PC-3 (cell line): ENCODE data around the gene EME2. TPM values are rescaled to one million over a fixed set of nuclear protein-coding genes. Genes with fewer than 3 reads are reported as not detected.

Experiments used
- ATAC-seq: fragments of 200-7000 bp; cut with Tn5 transposase; 2 replicates; pipeline ENCODE4 v1.9.1; 2020; ENCODE audit warnings: mild to moderate bottlenecking, moderate library complexity
- BruUV-seq: library from RNA; stranded (reverse); fragments of 400-500 nt; replicated peaks from 2 replicates; lab custom pipeline; 2021; lab: Mats Ljungman, UMichigan
- CTCF ChIA-PET: fragments of 300-600 bp; sonication (Branson Sonifier 250); formaldehyde crosslinking; loops from one replicate; lab custom pipeline; 2022; ENCODE audit warnings: antibody characterized with exemption; lab: Charles Lee
- POLR2A ChIA-PET: fragments of 300-600 bp; sonication (Branson Sonifier 250); formaldehyde crosslinking; loops from one replicate; lab custom pipeline; 2022; ENCODE audit warnings: antibody characterized with exemption; ENCODE audit not compliant: unreplicated experiment; lab: Charles Lee
- DNase-seq: peaks from one replicate; pipeline ENCODE4 v3.0.0-alpha.2; 2015
- H2AFZ ChIP-seq: fragments of 300-600 bp; sonication (generic); 2 replicates; pipeline ENCODE4 v1.6.0; 2016; ENCODE audit warnings: antibody characterized with exemption, low read length
- H3F3A ChIP-seq: fragments of 300-600 bp; sonication (generic); one replicate; pipeline ENCODE4 v1.6.0; 2017; ENCODE audit warnings: antibody characterized with exemption, low read length, control low read depth, mild to moderate bottlenecking; ENCODE audit not compliant: unreplicated experiment
- H3K27ac ChIP-seq: fragments of 300-600 bp; sonication (generic); 2 replicates; pipeline ENCODE4 v1.5.1; 2016; ENCODE audit warnings: mild to moderate bottlenecking, low read length
- H3K27me3 ChIP-seq: fragments of 300-600 bp; sonication (generic); 2 replicates; pipeline ENCODE4 v1.6.1; 2016; ENCODE audit warnings: low read length, mixed read lengths
- H3K36me3 ChIP-seq: fragments of 300-600 bp; sonication (generic); 2 replicates; pipeline ENCODE4 v1.6.1; 2016; ENCODE audit warnings: low read depth, mixed run types, low read length, mixed read lengths
- H3K4me1 ChIP-seq: fragments of 300-600 bp; sonication (generic); 2 replicates; pipeline ENCODE4 v1.5.1; 2016; ENCODE audit warnings: low read length; ENCODE audit not compliant: insufficient read depth
- H3K4me2 ChIP-seq: fragments of 300-600 bp; sonication (generic); 2 replicates; pipeline ENCODE4 v1.6.0; 2016; ENCODE audit warnings: low read length
- H3K4me3 ChIP-seq: fragments of 300-600 bp; sonication (generic); 2 replicates; pipeline ENCODE4 v1.5.1; 2016; ENCODE audit warnings: mild to moderate bottlenecking, low read length, mixed read lengths
- H3K79me2 ChIP-seq: fragments of 300-600 bp; sonication (generic); 2 replicates; pipeline ENCODE4 v1.6.1; 2017; ENCODE audit warnings: low read length, mixed read lengths
- H3K9ac ChIP-seq: fragments of 300-600 bp; sonication (generic); 2 replicates; pipeline ENCODE4 v1.6.0; 2016; ENCODE audit warnings: mild to moderate bottlenecking, low read length
- H3K9me2 ChIP-seq: fragments of 300-600 bp; sonication (generic); replicated peaks from 2 replicates; pipeline ENCODE4 v1.6.1; 2016; ENCODE audit warnings: mixed run types, low read length, mixed read lengths
- H3K9me3 ChIP-seq: fragments of 300-600 bp; sonication (generic); 2 replicates; pipeline ENCODE4 v1.6.1; 2016; ENCODE audit warnings: low read length, mixed read lengths
- H4K20me1 ChIP-seq: fragments of 300-600 bp; sonication (generic); 2 replicates; pipeline ENCODE4 v1.6.1; 2016; ENCODE audit warnings: low read length, mixed read lengths
- CTCF ChIP-seq: fragments of 300-600 bp; sonication (generic); conservative IDR thresholded peaks from 2 replicates; pipeline ENCODE4 v1.5.1; 2017; ENCODE audit warnings: antibody characterized with exemption, low read depth, mild to moderate bottlenecking, low read length
- EZH2 ChIP-seq: fragments of 300-600 bp; sonication (generic); IDR thresholded peaks from one replicate; pipeline ENCODE4 v1.6.1; 2017; ENCODE audit warnings: antibody characterized with exemption, mild to moderate bottlenecking, low read length; ENCODE audit not compliant: unreplicated experiment
- EZH2phosphoT487 ChIP-seq: fragments of 300-600 bp; sonication (generic); IDR thresholded peaks from 2 replicates; pipeline ENCODE4 v1.6.1; 2018; ENCODE audit warnings: mild to moderate bottlenecking, antibody characterized with exemption, low read length, borderline replicate concordance
- intact Hi-C: fragments of 100-400 bp; cut with micrococcal nuclease; formaldehyde crosslinking; loops from 2 replicates; pipeline ENCODE4 v1.9.0; 2023
- total RNA-seq: library from RNA; depleted of rRNA; stranded (reverse); fragments of >200 nt; gene quantifications from 2 replicates; pipeline ENCODE4 v1.2.3, GENCODE V29; 2014

Gene EME2
- total RNA-seq, 1 experiment from 2014 or later, result 12.5 TPM

GRCh38 chr16:1818873-1819525 lies 46.4 kb downstream of the EME2 start:
- intact Hi-C loops, result no loop called here
- no peak for ATAC-seq
- Histone ChIP-seq H3K36me3 (peaks cover 4% of the 10 kb centered on the region; the same call in 1 of the 2 replicates), H4K20me1 (no peaks in the 10 kb centered on the region), H3K4me2 (no peak overlapping the region), H3K27ac (no peak overlapping the region), H2AFZ (no peak overlapping the region), H3K79me2 (no peaks in the 10 kb centered on the region; the same call in 1 of the 2 replicates), H3F3A (no peaks in the 10 kb centered on the region), H3K9me2 (no peaks in the 10 kb centered on the region), H3K27me3 (no peaks in the 10 kb centered on the region), H3K4me3 (no peak overlapping the region), H3K9me3 (no peaks in the 10 kb centered on the region), H3K4me1 (peaks cover 5% of the 10 kb centered on the region; the same call in 1 of the 2 replicates), H3K9ac (no peak overlapping the region)
- no peak for DNase-seq
- TF ChIP-seq EZH2 (no peak), CTCF (no peak), EZH2phosphoT487 (no peak)
- CTCF ChIA-PET, result no interaction called here
- BruUV-seq, result no TSS peak
- POLR2A ChIA-PET, result no interaction called here

- CTCF ChIA-PET, result no interaction called here
- Histone ChIP-seq H3K36me3 (peaks cover 4% of the 10 kb centered on the region; the same call in 1 of the 2 replicates), H3K79me2 (peaks cover 4% of the 10 kb centered on the region; the same call in 1 of the 2 replicates), H4K20me1 (no peaks in the 10 kb centered on the region), H3K27ac (no peak overlapping the region), H3K9me2 (no peaks in the 10 kb centered on the region), H3F3A (no peaks in the 10 kb centered on the region), H3K9ac (no peak overlapping the region), H3K4me3 (no peak overlapping the region), H3K4me1 (peaks cover 5% of the 10 kb centered on the region; the same call in 1 of the 2 replicates), H3K4me2 (no peak overlapping the region), H3K27me3 (no peaks in the 10 kb centered on the region), H2AFZ (no peak overlapping the region), H3K9me3 (no peaks in the 10 kb centered on the region)
- intact Hi-C loops, result no loop called here
- TF ChIP-seq CTCF (no peak), EZH2 (no peak), EZH2phosphoT487 (no peak)
- POLR2A ChIA-PET, result no interaction called here
- BruUV-seq, result no TSS peak
- ATAC-seq, result no peak
- no peak for DNase-seq
These were observed 47.0 kb downstream of the EME2 start for GRCh38 chr16:1819611-1820010.
